ENCODE data around the gene PDZK1IP1. TPM values are rescaled to one million over a fixed set of nuclear protein-coding genes. Genes with fewer than 3 reads are reported as not detected.

The PDZK1IP1 gene
- total RNA-seq, 1 donor from 2014 or later, result not detected

DNA sequence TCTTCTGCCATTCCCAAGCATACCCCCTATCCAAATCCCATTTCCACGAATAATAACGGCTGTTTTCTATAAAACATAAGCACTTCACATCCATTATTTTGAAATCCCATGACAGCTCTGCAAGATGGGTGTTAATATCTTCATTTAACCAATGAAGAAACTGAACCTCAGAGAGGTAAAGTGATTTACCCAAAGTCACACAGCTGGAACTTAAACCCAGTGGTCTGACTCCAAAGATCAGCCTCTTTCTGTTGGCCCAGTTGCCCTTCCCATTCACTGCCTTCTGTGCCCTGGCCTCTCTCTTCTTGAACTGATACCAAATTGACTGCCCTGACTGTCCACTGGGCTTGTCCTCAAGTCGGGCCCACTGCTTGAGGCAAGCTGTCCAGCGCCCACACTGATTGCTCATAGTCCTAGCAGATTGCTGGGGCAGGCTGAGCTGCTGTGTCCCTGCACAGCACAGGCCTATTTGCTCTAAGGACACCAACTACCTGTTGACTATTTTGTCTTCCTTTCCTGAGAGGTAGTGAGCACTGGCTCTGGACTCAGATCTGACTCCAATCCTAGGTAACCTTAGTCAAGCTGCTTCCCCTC is 22.9 kb upstream of the PDZK1IP1 start:
- H3K4me1 Mint-ChIP-seq (ENCODE audit: low read depth, unreplicated experiment), result peaks cover 6% of the 10 kb centered on the region
- TF ChIP-seq, protein P1, sequence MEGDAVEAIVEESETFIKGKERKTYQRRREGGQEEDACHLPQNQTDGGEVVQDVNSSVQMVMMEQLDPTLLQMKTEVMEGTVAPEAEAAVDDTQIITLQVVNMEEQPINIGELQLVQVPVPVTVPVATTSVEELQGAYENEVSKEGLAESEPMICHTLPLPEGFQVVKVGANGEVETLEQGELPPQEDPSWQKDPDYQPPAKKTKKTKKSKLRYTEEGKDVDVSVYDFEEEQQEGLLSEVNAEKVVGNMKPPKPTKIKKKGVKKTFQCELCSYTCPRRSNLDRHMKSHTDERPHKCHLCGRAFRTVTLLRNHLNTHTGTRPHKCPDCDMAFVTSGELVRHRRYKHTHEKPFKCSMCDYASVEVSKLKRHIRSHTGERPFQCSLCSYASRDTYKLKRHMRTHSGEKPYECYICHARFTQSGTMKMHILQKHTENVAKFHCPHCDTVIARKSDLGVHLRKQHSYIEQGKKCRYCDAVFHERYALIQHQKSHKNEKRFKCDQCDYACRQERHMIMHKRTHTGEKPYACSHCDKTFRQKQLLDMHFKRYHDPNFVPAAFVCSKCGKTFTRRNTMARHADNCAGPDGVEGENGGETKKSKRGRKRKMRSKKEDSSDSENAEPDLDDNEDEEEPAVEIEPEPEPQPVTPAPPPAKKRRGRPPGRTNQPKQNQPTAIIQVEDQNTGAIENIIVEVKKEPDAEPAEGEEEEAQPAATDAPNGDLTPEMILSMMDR (IDR thresholded peaks at IDR 0.05; ENCODE audit: partially characterized antibody, unreplicated experiment), result no peak
- H3K4me3 Mint-ChIP-seq (ENCODE audit: unreplicated experiment), result no peak overlapping the region
- H3K9me3 Mint-ChIP-seq (ENCODE audit: unreplicated experiment), result no peaks in the 10 kb centered on the region
- H3K27ac Mint-ChIP-seq (ENCODE audit: unreplicated experiment), result no peak overlapping the region
- H3K27me3 Mint-ChIP-seq (ENCODE audit: unreplicated experiment), result peaks cover 5% of the 10 kb centered on the region
- no peaks in the 10 kb centered on the region for H3K36me3 Mint-ChIP-seq (ENCODE audit: unreplicated experiment)
- no peak for DNase-seq

DNA sequence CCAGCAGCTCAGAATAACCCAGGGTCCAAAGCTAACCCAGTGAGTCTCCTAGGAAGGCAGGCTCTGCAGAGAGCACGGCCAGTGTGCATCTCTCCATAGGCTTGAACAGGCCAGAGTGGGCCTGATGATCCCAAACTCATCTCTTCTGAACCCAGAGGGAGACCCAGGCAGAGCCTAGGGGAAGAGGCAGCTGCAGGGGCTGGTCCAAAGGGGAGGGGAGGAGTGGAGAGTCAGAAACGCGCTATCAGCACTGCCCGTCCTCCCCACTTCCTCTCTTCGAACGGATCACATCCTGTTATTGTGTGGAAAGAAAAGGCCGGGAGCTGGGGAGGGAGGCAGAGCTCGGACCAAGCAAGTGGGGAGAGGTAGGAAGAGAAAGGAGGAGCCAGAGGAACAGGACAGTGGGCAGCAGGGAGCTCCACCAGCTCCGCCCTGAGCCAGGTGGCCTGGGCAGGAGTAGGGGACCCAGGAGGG is 22.0 kb upstream of the PDZK1IP1 start:
- H3K36me3 Mint-ChIP-seq (ENCODE audit: unreplicated experiment), result no peaks in the 10 kb centered on the region
- no peak overlapping the region for H3K27ac Mint-ChIP-seq (ENCODE audit: unreplicated experiment)
- DNase-seq, result no peak
- no peak overlapping the region for H3K4me3 Mint-ChIP-seq (ENCODE audit: unreplicated experiment)
- peaks cover 5% of the 10 kb centered on the region for H3K27me3 Mint-ChIP-seq (ENCODE audit: unreplicated experiment)
- peaks cover 6% of the 10 kb centered on the region for H3K4me1 Mint-ChIP-seq (ENCODE audit: low read depth, unreplicated experiment)
- TF ChIP-seq, protein P1 (IDR thresholded peaks at IDR 0.05; ENCODE audit: partially characterized antibody, unreplicated experiment), result no peak
- H3K9me3 Mint-ChIP-seq (ENCODE audit: unreplicated experiment), result no peaks in the 10 kb centered on the region

DNA sequence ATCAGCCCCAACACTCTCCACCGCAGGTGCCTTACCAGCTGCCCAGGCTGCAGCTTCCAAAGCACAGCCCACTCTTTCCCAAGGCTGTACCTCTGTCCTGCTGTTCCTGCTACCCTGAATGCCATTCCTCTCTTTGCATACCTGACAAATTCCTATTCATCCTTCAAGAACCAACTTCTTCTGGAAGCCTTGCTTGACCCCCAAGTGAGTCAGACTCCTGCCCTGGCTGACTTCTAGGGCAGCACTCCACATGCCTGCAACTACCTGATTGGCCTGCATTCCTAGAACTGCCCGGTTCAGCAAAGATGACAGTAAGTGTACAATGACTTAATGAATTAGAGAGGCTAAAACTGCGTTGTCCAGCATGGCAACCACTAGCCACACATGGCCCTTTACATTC is 20.8 kb upstream of the PDZK1IP1 start:
- Mint-ChIP-seq H3K9me3 (ENCODE audit: unreplicated experiment) (peaks cover 4% of the 10 kb centered on the region), H3K4me3 (ENCODE audit: unreplicated experiment) (no peak overlapping the region), H3K36me3 (ENCODE audit: unreplicated experiment) (peaks cover 4% of the 10 kb centered on the region), H3K27me3 (ENCODE audit: unreplicated experiment) (peaks cover 5% of the 10 kb centered on the region), H3K27ac (ENCODE audit: unreplicated experiment) (no peak overlapping the region), H3K4me1 (ENCODE audit: low read depth, unreplicated experiment) (peaks cover 6% of the 10 kb centered on the region)
- no peak for DNase-seq
- TF ChIP-seq, protein P1 (IDR thresholded peaks at IDR 0.05; ENCODE audit: partially characterized antibody, unreplicated experiment), result no peak

DNA sequence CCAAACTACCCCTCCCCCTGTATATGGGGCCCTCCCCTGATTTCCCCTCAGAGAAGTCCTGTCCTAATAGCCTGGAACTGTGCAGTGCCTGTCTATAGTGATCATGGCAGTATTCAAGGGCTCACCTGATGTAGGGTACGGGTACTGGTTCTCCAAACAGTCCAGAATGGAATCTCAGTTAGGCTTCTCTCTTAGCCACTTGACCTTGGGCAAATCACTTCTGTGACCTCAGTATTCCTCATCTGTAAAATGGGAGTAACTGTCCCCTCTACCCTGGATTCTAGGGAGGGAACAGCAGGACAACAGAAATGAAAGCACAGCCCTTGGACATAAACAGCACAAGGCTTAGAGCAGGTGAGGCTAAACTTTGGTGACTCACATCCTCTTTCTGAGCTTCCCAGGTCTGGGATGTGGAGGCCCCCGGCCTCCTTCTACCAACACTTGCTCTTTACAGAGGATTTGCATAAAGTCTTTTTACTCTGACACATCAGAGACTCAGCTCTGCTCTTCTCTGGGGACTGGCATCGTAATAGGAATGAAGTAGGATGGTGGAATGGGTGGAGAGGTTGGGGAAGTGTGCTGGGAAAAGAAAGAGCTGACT is 20.0 kb upstream of the PDZK1IP1 start:
- H3K27me3 Mint-ChIP-seq (ENCODE audit: unreplicated experiment), result peaks cover 5% of the 10 kb centered on the region
- peaks cover 6% of the 10 kb centered on the region for H3K4me1 Mint-ChIP-seq (ENCODE audit: low read depth, unreplicated experiment)
- DNase-seq, result no peak
- TF ChIP-seq, protein P1 (IDR thresholded peaks at IDR 0.05; ENCODE audit: partially characterized antibody, unreplicated experiment), result no peak
- peaks cover 4% of the 10 kb centered on the region for H3K9me3 Mint-ChIP-seq (ENCODE audit: unreplicated experiment)
- no peak overlapping the region for H3K27ac Mint-ChIP-seq (ENCODE audit: unreplicated experiment)
- peaks cover 4% of the 10 kb centered on the region for H3K36me3 Mint-ChIP-seq (ENCODE audit: unreplicated experiment)
- H3K4me3 Mint-ChIP-seq (ENCODE audit: unreplicated experiment), result no peak overlapping the region

DNA sequence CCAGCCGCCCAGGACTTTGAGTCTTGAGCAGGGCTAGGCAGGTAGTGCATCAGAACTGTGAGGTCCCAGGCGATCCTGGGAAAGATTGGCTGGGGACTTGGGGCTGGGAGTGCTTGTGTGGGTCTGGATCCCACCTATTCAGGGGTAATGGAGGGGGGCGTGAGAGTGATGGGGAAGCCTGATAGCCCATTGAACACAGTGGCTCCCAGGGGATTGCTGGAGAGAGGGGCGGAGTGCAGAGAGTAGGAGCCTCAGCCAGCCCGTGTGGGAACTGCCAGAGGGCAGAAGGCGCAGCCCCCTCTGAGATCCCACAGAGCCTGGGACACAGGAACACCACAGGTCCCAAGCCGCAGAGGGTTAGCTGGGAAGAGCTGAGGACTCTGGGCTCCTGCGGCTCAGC is 19.3 kb upstream of the PDZK1IP1 start:
- Mint-ChIP-seq H3K27me3 (ENCODE audit: unreplicated experiment) (peaks cover 5% of the 10 kb centered on the region), H3K27ac (ENCODE audit: unreplicated experiment) (peak overlapping the region; percentile 30), H3K4me1 (ENCODE audit: low read depth, unreplicated experiment) (peaks cover 6% of the 10 kb centered on the region), H3K9me3 (ENCODE audit: unreplicated experiment) (peaks cover 4% of the 10 kb centered on the region), H3K4me3 (ENCODE audit: unreplicated experiment) (no peak overlapping the region), H3K36me3 (ENCODE audit: unreplicated experiment) (peaks cover 4% of the 10 kb centered on the region)
- DNase-seq, result no peak
- TF ChIP-seq, protein P1 (IDR thresholded peaks at IDR 0.05; ENCODE audit: partially characterized antibody, unreplicated experiment), result no peak

All from glutamatergic neuron (in vitro differentiated cells).